ENCODE data around the gene MAD1L1.

DNA sequence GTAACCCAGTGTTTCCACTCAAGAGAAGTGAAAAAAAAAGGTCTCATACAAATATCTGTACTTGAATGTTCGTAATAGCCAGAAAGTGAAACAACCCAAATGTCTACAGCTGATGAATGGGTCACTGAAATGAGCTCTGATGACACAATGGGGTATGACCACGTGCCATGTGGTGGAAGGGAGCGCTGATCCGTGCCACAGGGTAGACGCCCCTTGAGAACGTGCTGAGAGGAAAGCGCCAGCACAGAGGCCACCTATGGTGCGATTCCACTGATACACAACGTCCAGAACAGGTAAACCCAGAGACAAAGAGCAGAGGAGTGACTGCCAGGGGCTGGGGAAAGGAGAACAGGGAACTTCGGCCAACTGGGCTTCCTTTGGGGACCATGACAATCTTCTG, 50.3 kb downstream of the MAD1L1 start:
- no peak for TF ChIP-seq POLR2A (IDR thresholded peaks at IDR 0.05)
- TF ChIP-seq, protein P1, sequence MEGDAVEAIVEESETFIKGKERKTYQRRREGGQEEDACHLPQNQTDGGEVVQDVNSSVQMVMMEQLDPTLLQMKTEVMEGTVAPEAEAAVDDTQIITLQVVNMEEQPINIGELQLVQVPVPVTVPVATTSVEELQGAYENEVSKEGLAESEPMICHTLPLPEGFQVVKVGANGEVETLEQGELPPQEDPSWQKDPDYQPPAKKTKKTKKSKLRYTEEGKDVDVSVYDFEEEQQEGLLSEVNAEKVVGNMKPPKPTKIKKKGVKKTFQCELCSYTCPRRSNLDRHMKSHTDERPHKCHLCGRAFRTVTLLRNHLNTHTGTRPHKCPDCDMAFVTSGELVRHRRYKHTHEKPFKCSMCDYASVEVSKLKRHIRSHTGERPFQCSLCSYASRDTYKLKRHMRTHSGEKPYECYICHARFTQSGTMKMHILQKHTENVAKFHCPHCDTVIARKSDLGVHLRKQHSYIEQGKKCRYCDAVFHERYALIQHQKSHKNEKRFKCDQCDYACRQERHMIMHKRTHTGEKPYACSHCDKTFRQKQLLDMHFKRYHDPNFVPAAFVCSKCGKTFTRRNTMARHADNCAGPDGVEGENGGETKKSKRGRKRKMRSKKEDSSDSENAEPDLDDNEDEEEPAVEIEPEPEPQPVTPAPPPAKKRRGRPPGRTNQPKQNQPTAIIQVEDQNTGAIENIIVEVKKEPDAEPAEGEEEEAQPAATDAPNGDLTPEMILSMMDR (IDR thresholded peaks at IDR 0.05) = no peak
